GM12864 (cell line): Measurements from ENCODE around the gene RANBP10.

Source experiments
- DNase-seq: peaks from one replicate; pipeline ENCODE4 v3.0.0-alpha.2; 2011; ENCODE audit warnings: low read depth
- H3K4me3 ChIP-seq: 2 replicates; pipeline ENCODE4 v1.5.1; 2011; ENCODE audit warnings: mild to moderate bottlenecking, low read depth, low read length, control low read depth
- TF ChIP-seq, protein P1 (sequence below): IDR thresholded peaks from 2 replicates; pipeline ENCODE4 v1.5.1; 2011; ENCODE audit warnings: low read depth, mild to moderate bottlenecking, moderate library complexity, low read length, control low read depth, inconsistent platforms; ENCODE audit errors: missing control alignments

The RANBP10 gene

DNA sequence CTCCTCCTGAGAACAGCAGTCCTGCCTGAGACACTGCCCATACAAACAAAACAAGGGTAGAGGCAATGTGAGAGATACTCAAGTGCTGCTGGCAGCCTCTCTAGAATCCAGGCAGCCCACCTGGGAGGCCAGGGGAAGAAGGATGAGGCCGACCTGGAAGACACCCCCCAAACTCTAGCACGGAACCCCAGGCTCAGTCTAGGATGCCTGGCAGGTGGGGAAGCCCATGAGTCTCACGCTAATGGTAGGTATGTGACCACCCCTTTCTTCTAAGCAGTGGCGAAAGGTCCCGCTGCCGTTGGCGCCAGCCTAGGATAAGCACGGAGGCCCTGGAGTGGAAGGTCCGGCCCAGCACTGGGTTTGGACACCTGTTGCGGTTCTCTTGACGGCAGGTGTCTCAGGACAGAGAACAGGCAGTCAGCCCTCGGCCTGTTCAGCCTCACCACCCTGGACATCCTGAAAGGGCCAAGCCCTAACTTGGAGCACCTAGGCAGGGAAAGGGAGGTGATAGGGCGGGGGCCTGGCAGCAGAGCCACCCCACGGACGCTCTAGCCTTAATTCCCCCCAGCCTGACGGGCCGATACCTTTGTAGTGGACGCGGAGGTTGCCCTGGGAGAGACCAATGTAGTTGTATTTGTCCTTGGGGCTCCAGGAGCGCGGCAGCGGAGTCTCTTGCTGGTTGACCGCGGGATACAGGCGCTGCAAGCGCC, 487 bp downstream of the RANBP10 start:
- peak overlapping the region; percentile 92 for H3K4me3 ChIP-seq
- TF ChIP-seq, protein P1, sequence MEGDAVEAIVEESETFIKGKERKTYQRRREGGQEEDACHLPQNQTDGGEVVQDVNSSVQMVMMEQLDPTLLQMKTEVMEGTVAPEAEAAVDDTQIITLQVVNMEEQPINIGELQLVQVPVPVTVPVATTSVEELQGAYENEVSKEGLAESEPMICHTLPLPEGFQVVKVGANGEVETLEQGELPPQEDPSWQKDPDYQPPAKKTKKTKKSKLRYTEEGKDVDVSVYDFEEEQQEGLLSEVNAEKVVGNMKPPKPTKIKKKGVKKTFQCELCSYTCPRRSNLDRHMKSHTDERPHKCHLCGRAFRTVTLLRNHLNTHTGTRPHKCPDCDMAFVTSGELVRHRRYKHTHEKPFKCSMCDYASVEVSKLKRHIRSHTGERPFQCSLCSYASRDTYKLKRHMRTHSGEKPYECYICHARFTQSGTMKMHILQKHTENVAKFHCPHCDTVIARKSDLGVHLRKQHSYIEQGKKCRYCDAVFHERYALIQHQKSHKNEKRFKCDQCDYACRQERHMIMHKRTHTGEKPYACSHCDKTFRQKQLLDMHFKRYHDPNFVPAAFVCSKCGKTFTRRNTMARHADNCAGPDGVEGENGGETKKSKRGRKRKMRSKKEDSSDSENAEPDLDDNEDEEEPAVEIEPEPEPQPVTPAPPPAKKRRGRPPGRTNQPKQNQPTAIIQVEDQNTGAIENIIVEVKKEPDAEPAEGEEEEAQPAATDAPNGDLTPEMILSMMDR, result no peak
- no peak for DNase-seq

DNA sequence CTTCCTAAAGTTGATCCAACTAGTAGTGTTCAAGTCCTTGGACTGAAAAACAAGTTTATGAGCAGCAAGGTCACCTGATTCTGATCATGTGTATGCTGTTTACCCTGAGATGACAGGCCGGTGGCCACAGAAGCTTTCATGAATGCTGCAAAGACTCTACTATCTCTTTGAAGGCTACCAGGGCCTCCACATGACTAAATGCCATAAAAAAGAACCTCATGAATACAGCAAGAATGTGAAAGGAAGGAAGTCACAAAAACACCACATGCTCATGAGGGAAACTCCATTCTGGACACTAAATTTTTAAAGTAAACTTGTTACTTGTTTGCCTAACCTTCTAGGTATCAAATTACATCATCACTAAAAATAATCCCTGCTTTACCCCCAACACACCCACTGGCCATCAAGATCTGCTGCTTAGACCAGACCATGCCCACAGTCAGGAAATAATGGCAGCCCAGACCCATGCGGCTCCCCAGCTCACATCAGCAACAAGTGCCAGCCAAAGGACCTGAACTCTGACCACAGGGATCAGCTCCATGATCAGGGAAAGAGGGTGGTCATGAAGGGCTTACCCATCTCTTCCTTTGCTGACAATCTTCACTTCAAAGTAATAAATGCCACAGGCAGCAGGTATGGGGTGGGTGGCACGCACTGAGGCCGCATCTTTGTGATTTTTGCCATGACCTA, 1.4 kb downstream of the RANBP10 start:
- DNase-seq, result no peak
- TF ChIP-seq, protein P1, result no peak
- peak overlapping the region; percentile 92 for H3K4me3 ChIP-seq

DNA sequence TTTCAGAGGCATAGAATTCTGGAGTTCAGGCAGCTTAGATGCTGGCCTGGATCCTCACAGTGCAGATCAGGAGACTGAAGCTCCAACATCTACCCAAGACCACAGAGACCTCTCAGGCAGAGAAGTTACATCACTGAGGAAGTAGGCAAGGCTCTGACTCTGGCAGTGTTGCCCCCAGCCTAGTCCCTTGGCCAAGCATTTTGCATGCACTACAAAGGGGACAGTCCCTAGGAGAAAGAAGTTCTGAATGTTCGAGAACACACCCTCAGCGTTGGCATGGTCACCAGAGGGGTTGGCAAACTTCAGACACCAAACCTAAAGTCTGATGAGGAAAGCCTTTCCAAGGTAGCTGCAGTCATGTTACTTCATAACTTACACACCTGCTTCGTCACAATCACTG, 2.5 kb downstream of the RANBP10 start:
- H3K4me3 ChIP-seq, result no peak overlapping the region

DNA sequence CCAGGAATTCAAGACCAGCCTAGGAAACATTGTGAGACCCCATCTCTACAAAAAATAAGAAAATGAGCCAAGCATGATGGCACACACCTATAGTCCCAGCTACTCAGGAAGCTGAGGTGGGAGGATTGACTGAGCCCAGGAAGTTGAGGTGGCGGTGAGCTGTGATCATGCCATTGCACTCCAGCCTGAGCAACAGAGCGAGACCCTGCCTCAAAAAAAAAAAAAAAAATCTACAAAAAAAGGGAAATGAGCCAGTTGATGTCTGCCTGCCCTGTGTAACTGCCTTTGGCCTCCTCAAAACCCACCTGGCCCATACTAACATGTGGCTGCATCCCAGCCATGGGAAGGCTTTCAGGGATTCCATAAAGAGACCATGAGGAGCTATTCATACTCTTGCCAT, 4.5 kb downstream of the RANBP10 start:
- TF ChIP-seq, protein P1, result no peak
- DNase-seq, result peak; percentile 42
- no peak overlapping the region for H3K4me3 ChIP-seq

More for the DNA sequence above, 2.5 kb downstream of the RANBP10 start:
- TF ChIP-seq, protein P1, result no peak
- no peak for DNase-seq

DNA sequence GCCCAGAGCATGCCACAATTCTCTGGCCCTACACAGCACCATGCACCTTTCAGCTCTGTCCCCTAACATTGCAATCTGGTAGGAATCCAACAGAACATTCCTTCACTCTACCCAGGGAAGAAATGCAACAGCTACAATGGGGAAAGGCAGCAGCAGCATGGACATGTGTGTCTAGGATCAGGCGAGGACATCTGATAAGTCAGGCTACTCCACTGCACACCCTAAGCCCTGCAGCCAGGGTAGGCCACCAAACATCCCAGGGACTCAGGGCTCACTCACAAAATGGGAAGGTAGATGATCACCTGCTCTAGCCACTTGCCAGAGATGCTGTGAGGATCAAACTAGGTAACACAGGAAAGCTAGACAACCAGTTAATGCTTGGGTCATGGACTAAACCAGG, 5.1 kb downstream of the RANBP10 start:
- DNase-seq, result no peak
- TF ChIP-seq, protein P1, result no peak
- H3K4me3 ChIP-seq, result no peak overlapping the region

DNA sequence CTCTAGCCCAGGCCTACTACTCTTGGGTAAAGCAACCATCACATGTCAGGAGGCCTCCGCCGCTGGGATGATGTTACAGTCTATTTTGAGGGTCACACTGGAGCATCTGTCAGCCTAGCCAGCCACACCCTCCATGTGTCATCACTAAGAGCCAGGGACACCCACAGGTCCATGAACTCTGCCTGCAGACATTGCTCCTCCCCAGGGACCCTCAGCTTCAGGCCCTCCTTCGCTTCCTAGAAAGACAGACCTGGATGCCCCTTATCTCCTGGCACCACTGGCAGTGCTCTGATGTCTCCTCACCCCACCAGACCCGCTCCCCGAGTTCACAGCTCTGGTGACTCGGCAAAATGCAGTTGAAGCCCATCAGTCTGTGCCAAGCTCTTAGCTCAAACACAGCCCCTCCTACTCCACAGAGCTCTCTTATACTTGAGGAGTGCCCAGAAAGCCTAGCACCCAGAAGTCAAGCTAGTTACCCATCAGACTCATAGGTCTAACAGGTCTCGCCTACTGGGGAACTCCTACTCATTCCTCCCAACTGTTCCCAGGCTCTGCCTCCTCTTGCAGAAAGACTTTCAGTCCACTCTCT, 5.9 kb downstream of the RANBP10 start:
- TF ChIP-seq, protein P1, result no peak
- no peak overlapping the region for H3K4me3 ChIP-seq
- no peak for DNase-seq
